Kasumi-1 (cell line): ENCODE results near the gene HAPSTR1.

Source experiments
- DNase-seq, 2 experiments: peaks; one replicate each; lab custom pipeline; 2025; lab: John Stamatoyannopoulos, UW

The HAPSTR1 gene

GRCh38 chr16:9096416-9096952, 5.0 kb downstream of the HAPSTR1 start:
- DNase-seq, result no peak

- DNase-seq, result no peak
These were observed 6.1 kb downstream of the HAPSTR1 start for GRCh38 chr16:9097266-9098219.

GRCh38 chr16:9098377-9099090, 7.1 kb downstream of the HAPSTR1 start:
- no peak for DNase-seq

GRCh38 chr16:9099131-9099625, 7.7 kb downstream of the HAPSTR1 start:
- peak; percentile 12 to 50 for DNase-seq

GRCh38 chr16:9102379-9102778, 10.9 kb downstream of the HAPSTR1 start:
- DNase-seq, result peak in 1 of 2 experiments; percentile 16

GRCh38 chr16:9102943-9103342, 11.5 kb downstream of the HAPSTR1 start:
- no peak for DNase-seq

- no peak for DNase-seq
These were observed 12.1 kb downstream of the HAPSTR1 start for GRCh38 chr16:9103546-9103945.

GRCh38 chr16:9105189-9105588, 13.7 kb downstream of the HAPSTR1 start:
- DNase-seq, result no peak

- DNase-seq, result no peak
These were observed 15.9 kb downstream of the HAPSTR1 start for GRCh38 chr16:9107025-9107970.

GRCh38 chr16:9109255-9109654, 17.8 kb downstream of the HAPSTR1 start:
- no peak for DNase-seq

- DNase-seq, result no peak
These were observed 20.9 kb downstream of the HAPSTR1 start for GRCh38 chr16:9112166-9112843.

GRCh38 chr16:9112844-9113186, 21.4 kb downstream of the HAPSTR1 start:
- no peak for DNase-seq

- no peak for DNase-seq
These were observed 22.3 kb downstream of the HAPSTR1 start for GRCh38 chr16:9113707-9114106.

GRCh38 chr16:9114112-9114511, 22.7 kb downstream of the HAPSTR1 start:
- DNase-seq, result no peak

GRCh38 chr16:9114842-9115241, 23.4 kb downstream of the HAPSTR1 start:
- no peak for DNase-seq

GRCh38 chr16:9115277-9115676, 23.8 kb downstream of the HAPSTR1 start:
- no peak for DNase-seq

- DNase-seq, result no peak
These were observed 24.7 kb downstream of the HAPSTR1 start for GRCh38 chr16:9116141-9116540.

GRCh38 chr16:9118170-9118569, 26.7 kb downstream of the HAPSTR1 start:
- no peak for DNase-seq

- DNase-seq, result no peak
These were observed 28.4 kb downstream of the HAPSTR1 start for GRCh38 chr16:9119795-9120194.

GRCh38 chr16:9122342-9122741, 30.9 kb downstream of the HAPSTR1 start:
- DNase-seq, result no peak

- no peak for DNase-seq
These were observed 31.5 kb downstream of the HAPSTR1 start for GRCh38 chr16:9122969-9123368.
